Measurements from ENCODE around the gene MUC16. TPM values are rescaled to one million over a fixed set of nuclear protein-coding genes. Genes with fewer than 3 reads are reported as not detected.

Gene MUC16
- polyA plus RNA-seq, 2 donors: 0.04 to 0.06 TPM

DNA sequence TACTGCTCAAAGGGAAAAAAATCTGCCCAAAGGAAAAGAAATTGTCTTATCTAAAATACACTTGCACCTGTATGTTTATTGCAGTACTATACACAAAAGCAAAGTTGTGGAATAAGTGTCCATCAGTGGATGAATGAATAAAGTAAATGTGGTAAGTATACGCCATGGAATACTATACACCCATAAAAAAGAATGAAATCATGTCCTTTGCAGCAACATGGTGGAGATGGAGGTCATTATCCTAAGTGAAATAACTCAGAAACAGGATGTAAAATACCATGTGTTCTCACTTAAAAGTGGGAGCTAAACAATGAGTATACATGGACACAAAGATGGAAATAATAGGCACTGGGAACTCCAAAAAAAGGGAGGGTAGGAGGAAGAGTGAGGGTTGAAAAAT, 3.8 kb upstream of the MUC16 start:
- Histone ChIP-seq H3K4me3 (ENCODE audit: low read depth in 1 of 2, low read length in 2 of 2) (no peak overlapping the region), H3K36me3 (ENCODE audit: control insufficient read depth in 2 of 2, insufficient read depth in 2 of 2, low read length in 1 of 2) (no peaks in the 10 kb centered on the region), H3K27me3 (ENCODE audit: control insufficient read depth in 1 of 2, insufficient read depth in 2 of 2, low read length in 2 of 2) (peaks cover 0 to 2% of the 10 kb centered on the region in 2 donors), H3K27ac (ENCODE audit: low read depth in 2 of 2, low read length in 1 of 2) (no peak overlapping the region), H3K9me3 (ENCODE audit: control insufficient read depth in 2 of 2, insufficient read depth in 1 of 2, low read depth in 1 of 2, low read length in 1 of 2) (no peaks in the 10 kb centered on the region), H3K4me1 (ENCODE audit: control insufficient read depth in 2 of 2, insufficient read depth in 2 of 2, low read length in 1 of 2) (peaks cover 0 to 11% of the 10 kb centered on the region in 2 donors)
- WGBS, 2 donors: 90 to 91% methylated on average over 1 of the region's 1 CpG

DNA sequence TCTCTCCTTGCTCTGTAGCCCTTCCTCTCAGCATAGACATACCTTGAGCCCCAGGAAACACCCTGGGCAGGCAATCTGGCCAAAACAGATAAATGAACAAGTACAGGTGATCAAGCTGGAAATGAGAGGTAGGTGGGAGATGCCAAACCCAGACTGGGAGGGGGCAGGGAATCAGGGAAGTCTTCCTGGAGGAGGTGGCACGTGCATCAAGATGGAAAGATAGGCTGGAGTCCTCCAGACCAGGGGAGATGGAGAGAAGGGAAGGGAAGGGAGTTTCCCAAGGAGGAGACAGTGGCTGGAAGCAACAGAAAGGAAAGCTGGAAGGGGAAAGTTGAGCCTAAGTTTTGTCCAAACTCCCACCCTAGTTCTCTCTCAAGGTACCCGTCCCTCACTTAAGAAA, 1.7 kb upstream of the MUC16 start:
- WGBS, 2 donors: 54 to 76% methylated on average over 2 of the region's 2 CpGs
- peaks cover 0 to 2% of the 10 kb centered on the region in 2 donors for H3K27me3 ChIP-seq (ENCODE audit: control insufficient read depth in 1 of 2, insufficient read depth in 2 of 2, low read length in 2 of 2)
- no peak overlapping the region for H3K4me3 ChIP-seq (ENCODE audit: low read depth in 1 of 2, low read length in 2 of 2)
- no peaks in the 10 kb centered on the region for H3K36me3 ChIP-seq (ENCODE audit: control insufficient read depth in 2 of 2, insufficient read depth in 2 of 2, low read length in 1 of 2)
- no peak overlapping the region for H3K27ac ChIP-seq (ENCODE audit: low read depth in 2 of 2, low read length in 1 of 2)
- H3K4me1 ChIP-seq (ENCODE audit: control insufficient read depth in 2 of 2, insufficient read depth in 2 of 2, low read length in 1 of 2): peaks cover 0 to 11% of the 10 kb centered on the region in 2 donors
- no peaks in the 10 kb centered on the region for H3K9me3 ChIP-seq (ENCODE audit: control insufficient read depth in 2 of 2, insufficient read depth in 1 of 2, low read depth in 1 of 2, low read length in 1 of 2)

DNA sequence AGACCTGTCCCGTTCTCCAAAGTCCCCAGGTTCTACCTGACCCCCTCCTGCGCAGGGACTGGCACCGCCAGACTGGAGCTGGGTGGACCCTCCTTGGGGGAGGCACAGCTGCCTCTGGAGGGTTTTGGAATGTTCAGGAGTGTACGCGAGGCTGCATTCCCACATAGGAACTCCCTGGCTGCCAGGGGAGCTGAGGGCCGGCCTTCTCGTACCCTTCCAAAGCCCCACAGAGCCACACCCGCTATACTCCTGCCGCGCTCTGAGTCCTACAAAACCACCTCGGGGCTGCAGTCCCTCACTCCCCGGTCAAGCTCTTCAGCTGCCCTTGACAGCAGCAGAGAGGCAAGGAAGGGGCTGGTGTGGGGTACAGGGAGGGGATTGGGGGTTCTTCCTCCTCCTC, 484 bp upstream of the MUC16 start:
- 50 to 67% methylated on average over 12 of the region's 12 CpGs for WGBS, 2 donors

DNA sequence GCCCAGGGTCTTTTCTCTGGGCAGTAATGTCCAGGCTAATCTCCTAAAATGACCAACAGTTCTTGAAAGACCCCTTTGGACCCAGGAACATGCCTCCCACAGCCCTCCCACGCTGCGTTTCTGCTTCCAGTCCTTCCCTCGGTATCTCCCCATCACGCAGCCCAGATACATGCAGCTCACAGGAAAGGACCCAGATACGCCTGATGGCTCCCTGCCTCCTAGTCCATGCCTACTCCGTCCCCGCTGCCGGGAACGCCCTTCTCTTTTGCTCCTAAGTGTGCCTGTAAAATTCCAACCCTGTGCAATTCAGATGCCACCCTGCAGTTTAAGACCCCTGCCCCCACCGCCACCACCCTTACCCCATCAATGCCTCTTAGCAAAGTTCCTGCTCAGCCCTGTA, 778 bp downstream of the MUC16 start:
- H3K27ac ChIP-seq (ENCODE audit: low read depth in 2 of 2, low read length in 1 of 2): no peak overlapping the region
- 65 to 69% methylated on average over 10 of the region's 10 CpGs for WGBS, 2 donors
- peaks cover 0 to 2% of the 10 kb centered on the region in 2 donors for H3K27me3 ChIP-seq (ENCODE audit: control insufficient read depth in 1 of 2, insufficient read depth in 2 of 2, low read length in 2 of 2)
- no peaks in the 10 kb centered on the region for H3K36me3 ChIP-seq (ENCODE audit: control insufficient read depth in 2 of 2, insufficient read depth in 2 of 2, low read length in 1 of 2)
- H3K4me1 ChIP-seq (ENCODE audit: control insufficient read depth in 2 of 2, insufficient read depth in 2 of 2, low read length in 1 of 2): peaks cover 0 to 11% of the 10 kb centered on the region in 2 donors
- no peaks in the 10 kb centered on the region for H3K9me3 ChIP-seq (ENCODE audit: control insufficient read depth in 2 of 2, insufficient read depth in 1 of 2, low read depth in 1 of 2, low read length in 1 of 2)
- H3K4me3 ChIP-seq (ENCODE audit: low read depth in 1 of 2, low read length in 2 of 2): no peak overlapping the region

More for the DNA sequence above, 484 bp upstream of the MUC16 start:
- Histone ChIP-seq H3K9me3 (ENCODE audit: control insufficient read depth in 2 of 2, insufficient read depth in 1 of 2, low read depth in 1 of 2, low read length in 1 of 2) (no peaks in the 10 kb centered on the region), H3K4me1 (ENCODE audit: control insufficient read depth in 2 of 2, insufficient read depth in 2 of 2, low read length in 1 of 2) (peaks cover 0 to 11% of the 10 kb centered on the region in 2 donors), H3K36me3 (ENCODE audit: control insufficient read depth in 2 of 2, insufficient read depth in 2 of 2, low read length in 1 of 2) (no peaks in the 10 kb centered on the region), H3K27ac (ENCODE audit: low read depth in 2 of 2, low read length in 1 of 2) (no peak overlapping the region), H3K4me3 (ENCODE audit: low read depth in 1 of 2, low read length in 2 of 2) (no peak overlapping the region), H3K27me3 (ENCODE audit: control insufficient read depth in 1 of 2, insufficient read depth in 2 of 2, low read length in 2 of 2) (peaks cover 0 to 2% of the 10 kb centered on the region in 2 donors)

DNA sequence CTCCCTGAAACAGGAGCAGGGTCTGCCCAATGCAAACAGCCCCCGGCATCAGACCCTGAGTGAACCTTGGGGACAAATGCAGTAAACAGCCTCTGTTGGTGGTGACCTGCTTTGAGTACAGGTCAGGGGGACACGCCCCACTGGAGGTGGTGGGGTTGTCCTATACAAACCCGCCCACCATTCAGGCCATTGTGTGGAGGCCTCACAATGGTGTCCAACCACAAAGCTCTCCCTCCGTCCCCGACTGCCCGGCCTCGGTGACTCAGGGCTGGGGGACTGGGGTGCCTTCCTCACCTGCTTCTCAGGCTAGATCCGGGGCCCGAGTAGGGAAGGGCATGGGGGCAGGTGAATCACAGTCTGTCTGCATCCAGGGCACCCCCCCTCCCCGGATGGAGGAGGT, 1.5 kb downstream of the MUC16 start:
- Histone ChIP-seq H3K9me3 (ENCODE audit: control insufficient read depth in 2 of 2, insufficient read depth in 1 of 2, low read depth in 1 of 2, low read length in 1 of 2) (no peaks in the 10 kb centered on the region), H3K27ac (ENCODE audit: low read depth in 2 of 2, low read length in 1 of 2) (no peak overlapping the region), H3K27me3 (ENCODE audit: control insufficient read depth in 1 of 2, insufficient read depth in 2 of 2, low read length in 2 of 2) (peaks cover 0 to 2% of the 10 kb centered on the region in 2 donors), H3K4me1 (ENCODE audit: control insufficient read depth in 2 of 2, insufficient read depth in 2 of 2, low read length in 1 of 2) (peaks cover 0 to 11% of the 10 kb centered on the region in 2 donors), H3K36me3 (ENCODE audit: control insufficient read depth in 2 of 2, insufficient read depth in 2 of 2, low read length in 1 of 2) (no peaks in the 10 kb centered on the region), H3K4me3 (ENCODE audit: low read depth in 1 of 2, low read length in 2 of 2) (no peak overlapping the region)
- 46 to 72% methylated on average over 10 of the region's 10 CpGs for WGBS, 2 donors

DNA sequence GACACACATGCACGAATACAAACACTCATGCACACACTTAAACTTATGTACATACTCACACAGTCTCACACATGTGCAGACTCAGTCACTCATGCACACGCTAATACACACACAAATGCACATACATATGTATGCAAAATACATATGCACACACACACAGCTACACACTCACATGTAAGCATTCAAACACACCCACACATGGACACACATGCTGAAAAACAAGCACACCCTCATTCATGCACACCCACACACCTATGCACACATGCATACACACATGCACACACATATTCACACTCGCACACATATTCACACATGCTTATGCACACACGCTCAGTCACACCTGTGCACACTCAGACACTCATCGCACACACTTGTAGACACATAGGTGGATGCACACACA, 9.3 kb downstream of the MUC16 start:
- H3K4me1 ChIP-seq (ENCODE audit: control insufficient read depth in 2 of 2, insufficient read depth in 2 of 2, low read length in 1 of 2): no peaks in the 10 kb centered on the region
- peaks cover 0 to 3% of the 10 kb centered on the region in 2 donors for H3K9me3 ChIP-seq (ENCODE audit: control insufficient read depth in 2 of 2, insufficient read depth in 1 of 2, low read depth in 1 of 2, low read length in 1 of 2)
- 85 to 88% methylated on average over 5 of the region's 5 CpGs for WGBS, 2 donors
- H3K27ac ChIP-seq (ENCODE audit: low read depth in 2 of 2, low read length in 1 of 2): no peak overlapping the region
- H3K4me3 ChIP-seq (ENCODE audit: low read depth in 1 of 2, low read length in 2 of 2): no peak overlapping the region
- no peaks in the 10 kb centered on the region for H3K27me3 ChIP-seq (ENCODE audit: control insufficient read depth in 1 of 2, insufficient read depth in 2 of 2, low read length in 2 of 2)
- H3K36me3 ChIP-seq (ENCODE audit: control insufficient read depth in 2 of 2, insufficient read depth in 2 of 2, low read length in 1 of 2): no peaks in the 10 kb centered on the region

DNA sequence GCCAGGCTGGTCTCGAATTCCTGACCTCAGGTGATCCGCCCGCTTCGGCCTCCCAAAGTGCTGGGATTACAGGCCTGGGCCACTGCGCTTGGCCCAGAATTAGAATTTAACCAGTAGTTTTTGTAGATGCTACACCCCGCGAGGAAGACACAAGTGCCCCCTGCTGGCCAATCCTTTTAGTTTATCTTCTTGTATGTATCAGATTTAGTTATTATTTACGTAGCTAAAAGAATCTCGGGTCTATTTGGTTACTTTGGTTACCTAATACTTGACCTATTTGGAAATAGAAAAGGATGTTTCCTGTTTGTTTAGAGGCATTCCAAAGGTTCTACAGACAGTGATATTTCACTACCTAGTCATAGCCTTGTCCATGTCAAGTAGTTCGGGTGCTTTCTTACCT, 22.0 kb downstream of the MUC16 start:
- no peaks in the 10 kb centered on the region for H3K36me3 ChIP-seq (ENCODE audit: control insufficient read depth in 2 of 2, insufficient read depth in 2 of 2, low read length in 1 of 2)
- 72% methylated on average over 10 of the region's 10 CpGs for WGBS, 2 donors
- H3K4me1 ChIP-seq (ENCODE audit: control insufficient read depth in 2 of 2, insufficient read depth in 2 of 2, low read length in 1 of 2): no peaks in the 10 kb centered on the region
- H3K9me3 ChIP-seq (ENCODE audit: control insufficient read depth in 2 of 2, insufficient read depth in 1 of 2, low read depth in 1 of 2, low read length in 1 of 2): no peaks in the 10 kb centered on the region
- no peak overlapping the region for H3K4me3 ChIP-seq (ENCODE audit: low read depth in 1 of 2, low read length in 2 of 2)
- no peaks in the 10 kb centered on the region for H3K27me3 ChIP-seq (ENCODE audit: control insufficient read depth in 1 of 2, insufficient read depth in 2 of 2, low read length in 2 of 2)
- no peak overlapping the region for H3K27ac ChIP-seq (ENCODE audit: low read depth in 2 of 2, low read length in 1 of 2)

DNA sequence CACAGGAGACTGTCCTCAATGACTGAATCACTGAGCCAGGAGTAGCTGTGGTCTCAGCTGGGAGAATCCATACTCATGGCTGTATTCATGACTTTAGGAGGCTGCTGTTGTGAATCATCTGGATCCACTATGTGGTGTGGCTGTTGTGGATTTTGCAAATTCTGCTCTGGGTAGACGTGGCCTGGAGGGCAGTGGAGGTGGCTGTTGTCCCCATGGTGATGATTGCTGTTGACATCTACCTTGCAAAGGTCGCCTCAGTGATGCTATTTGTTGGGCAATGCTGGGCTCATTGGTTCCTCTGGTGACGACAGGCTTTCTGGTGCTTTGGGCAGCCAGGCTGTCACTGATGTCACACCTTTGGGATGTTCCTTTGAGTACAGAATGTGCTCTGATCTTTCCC, 23.9 kb downstream of the MUC16 start:
- Histone ChIP-seq H3K4me1 (ENCODE audit: control insufficient read depth in 2 of 2, insufficient read depth in 2 of 2, low read length in 1 of 2) (no peaks in the 10 kb centered on the region), H3K27me3 (ENCODE audit: control insufficient read depth in 1 of 2, insufficient read depth in 2 of 2, low read length in 2 of 2) (no peaks in the 10 kb centered on the region), H3K9me3 (ENCODE audit: control insufficient read depth in 2 of 2, insufficient read depth in 1 of 2, low read depth in 1 of 2, low read length in 1 of 2) (no peaks in the 10 kb centered on the region), H3K36me3 (ENCODE audit: control insufficient read depth in 2 of 2, insufficient read depth in 2 of 2, low read length in 1 of 2) (no peaks in the 10 kb centered on the region), H3K4me3 (ENCODE audit: low read depth in 1 of 2, low read length in 2 of 2) (no peak overlapping the region), H3K27ac (ENCODE audit: low read depth in 2 of 2, low read length in 1 of 2) (no peak overlapping the region)
- 64 to 65% methylated on average over 3 of the region's 3 CpGs for WGBS, 2 donors

DNA sequence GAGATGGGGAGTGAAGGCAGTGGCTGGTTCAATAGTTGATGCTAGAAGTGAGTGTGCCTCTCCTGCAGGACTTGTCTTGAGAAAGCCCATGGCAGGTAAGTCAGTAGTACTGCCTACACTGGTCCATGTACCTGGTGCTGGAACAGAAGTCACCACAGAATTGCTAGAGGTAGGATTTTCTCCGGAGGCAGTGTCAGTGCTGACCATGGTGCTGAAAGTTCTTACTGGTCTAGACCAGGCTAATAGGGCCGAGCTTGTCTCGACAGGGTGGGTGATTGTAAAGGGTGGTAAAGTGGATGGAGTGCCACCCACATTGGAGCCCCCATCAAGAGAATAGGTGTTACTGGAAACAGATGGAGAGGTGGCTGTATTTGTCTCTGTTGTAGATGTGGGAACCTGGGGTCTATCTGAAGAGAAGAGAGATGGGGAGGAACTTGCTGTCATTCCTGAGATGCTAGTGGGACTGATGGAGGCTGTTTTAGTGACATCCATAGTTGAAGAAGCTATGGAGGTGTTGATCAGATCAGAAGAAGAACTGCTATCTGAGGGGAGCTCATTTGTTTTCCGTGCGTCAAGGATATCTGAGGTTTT, 36.6 kb downstream of the MUC16 start:
- Histone ChIP-seq H3K27me3 (ENCODE audit: control insufficient read depth in 1 of 2, insufficient read depth in 2 of 2, low read length in 2 of 2) (no peaks in the 10 kb centered on the region), H3K27ac (ENCODE audit: low read depth in 2 of 2, low read length in 1 of 2) (no peak overlapping the region), H3K36me3 (ENCODE audit: control insufficient read depth in 2 of 2, insufficient read depth in 2 of 2, low read length in 1 of 2) (no peaks in the 10 kb centered on the region), H3K9me3 (ENCODE audit: control insufficient read depth in 2 of 2, insufficient read depth in 1 of 2, low read depth in 1 of 2, low read length in 1 of 2) (peaks cover 5% of the 10 kb centered on the region in 2 donors), H3K4me3 (ENCODE audit: low read depth in 1 of 2, low read length in 2 of 2) (no peak overlapping the region), H3K4me1 (ENCODE audit: control insufficient read depth in 2 of 2, insufficient read depth in 2 of 2, low read length in 1 of 2) (no peaks in the 10 kb centered on the region)
- WGBS, 2 donors: 56 to 60% methylated on average over 5 of the region's 5 CpGs

DNA sequence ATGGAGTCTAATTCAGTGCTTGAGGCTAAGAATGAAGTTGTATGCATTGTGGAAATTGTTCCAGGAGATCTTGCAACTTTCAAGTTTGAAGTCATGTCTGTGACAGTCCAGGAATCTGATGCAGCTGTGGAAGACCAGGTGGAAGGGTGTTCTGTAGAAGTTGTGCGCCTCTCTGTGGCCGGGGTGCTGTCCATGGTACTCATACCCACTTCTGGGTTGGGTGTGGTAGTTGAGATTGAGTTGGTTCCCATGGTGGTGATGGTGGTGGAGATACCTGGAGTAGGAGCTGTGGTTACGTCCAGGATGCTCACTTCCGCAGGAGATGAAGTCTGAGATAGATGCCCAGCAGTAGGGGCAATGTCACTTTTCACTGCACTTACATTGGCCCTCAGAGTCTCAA, 44.3 kb downstream of the MUC16 start:
- no peak overlapping the region for H3K27ac ChIP-seq (ENCODE audit: low read depth in 2 of 2, low read length in 1 of 2)
- no peaks in the 10 kb centered on the region for H3K27me3 ChIP-seq (ENCODE audit: control insufficient read depth in 1 of 2, insufficient read depth in 2 of 2, low read length in 2 of 2)
- H3K4me3 ChIP-seq (ENCODE audit: low read depth in 1 of 2, low read length in 2 of 2): no peak overlapping the region
- WGBS, 2 donors: 31 to 59% methylated on average over 4 of the region's 4 CpGs
- no peaks in the 10 kb centered on the region for H3K4me1 ChIP-seq (ENCODE audit: control insufficient read depth in 2 of 2, insufficient read depth in 2 of 2, low read length in 1 of 2)
- H3K36me3 ChIP-seq (ENCODE audit: control insufficient read depth in 2 of 2, insufficient read depth in 2 of 2, low read length in 1 of 2): no peaks in the 10 kb centered on the region
- no peaks in the 10 kb centered on the region for H3K9me3 ChIP-seq (ENCODE audit: control insufficient read depth in 2 of 2, insufficient read depth in 1 of 2, low read depth in 1 of 2, low read length in 1 of 2)
